ENCODE data around the gene CCDC85A.

GRCh38 chr2:56390644-56391043 lies 206.9 kb downstream of the CCDC85A start:
- TF ChIP-seq, protein P1, sequence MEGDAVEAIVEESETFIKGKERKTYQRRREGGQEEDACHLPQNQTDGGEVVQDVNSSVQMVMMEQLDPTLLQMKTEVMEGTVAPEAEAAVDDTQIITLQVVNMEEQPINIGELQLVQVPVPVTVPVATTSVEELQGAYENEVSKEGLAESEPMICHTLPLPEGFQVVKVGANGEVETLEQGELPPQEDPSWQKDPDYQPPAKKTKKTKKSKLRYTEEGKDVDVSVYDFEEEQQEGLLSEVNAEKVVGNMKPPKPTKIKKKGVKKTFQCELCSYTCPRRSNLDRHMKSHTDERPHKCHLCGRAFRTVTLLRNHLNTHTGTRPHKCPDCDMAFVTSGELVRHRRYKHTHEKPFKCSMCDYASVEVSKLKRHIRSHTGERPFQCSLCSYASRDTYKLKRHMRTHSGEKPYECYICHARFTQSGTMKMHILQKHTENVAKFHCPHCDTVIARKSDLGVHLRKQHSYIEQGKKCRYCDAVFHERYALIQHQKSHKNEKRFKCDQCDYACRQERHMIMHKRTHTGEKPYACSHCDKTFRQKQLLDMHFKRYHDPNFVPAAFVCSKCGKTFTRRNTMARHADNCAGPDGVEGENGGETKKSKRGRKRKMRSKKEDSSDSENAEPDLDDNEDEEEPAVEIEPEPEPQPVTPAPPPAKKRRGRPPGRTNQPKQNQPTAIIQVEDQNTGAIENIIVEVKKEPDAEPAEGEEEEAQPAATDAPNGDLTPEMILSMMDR (IDR thresholded peaks at IDR 0.05), result no peak
- no peak for TF ChIP-seq POLR2A (IDR thresholded peaks at IDR 0.05)

Measured in lower leg skin (tissue), 3 donors.